Measurements from ENCODE around the gene FAM171A1.

The FAM171A1 gene

GRCh38 chr10:15201589-15202300, 169.3 kb downstream of the FAM171A1 start:
- DNase-seq: no peak

- no peak for DNase-seq
These were observed 170.5 kb downstream of the FAM171A1 start for GRCh38 chr10:15200626-15201025.

- no peak for DNase-seq
These were observed 173.2 kb downstream of the FAM171A1 start for GRCh38 chr10:15197911-15198310.

- DNase-seq: no peak
These were observed 173.8 kb downstream of the FAM171A1 start for GRCh38 chr10:15197276-15197675.

- no peak for DNase-seq
These were observed 174.9 kb downstream of the FAM171A1 start for GRCh38 chr10:15196021-15196834.

GRCh38 chr10:15189133-15189885, 181.8 kb downstream of the FAM171A1 start:
- peak; percentile 15 to 39 for DNase-seq

GRCh38 chr10:15188603-15189002, 182.5 kb downstream of the FAM171A1 start:
- no peak for DNase-seq

GRCh38 chr10:15183689-15184481, 187.2 kb downstream of the FAM171A1 start:
- DNase-seq: no peak

- no peak for DNase-seq
These were observed 188.4 kb downstream of the FAM171A1 start for GRCh38 chr10:15182540-15183207.

GRCh38 chr10:15181576-15182156, 189.4 kb downstream of the FAM171A1 start:
- no peak for DNase-seq

GRCh38 chr10:15180736-15181135, 190.4 kb downstream of the FAM171A1 start:
- DNase-seq: no peak

- DNase-seq: no peak
These were observed 194.8 kb downstream of the FAM171A1 start for GRCh38 chr10:15176269-15176668.

- DNase-seq: no peak
These were observed 195.5 kb downstream of the FAM171A1 start for GRCh38 chr10:15175587-15175986.

GRCh38 chr10:15172306-15172840, 198.7 kb downstream of the FAM171A1 start:
- DNase-seq: no peak

- peak in 1 of 2 experiments; percentile 13 for DNase-seq
These were observed 201.3 kb downstream of the FAM171A1 start for GRCh38 chr10:15169555-15170401.

GRCh38 chr10:15168786-15169554, 202.1 kb downstream of the FAM171A1 start:
- DNase-seq: peak; percentile 75 to 81

- DNase-seq: peak; percentile 75 to 81
These were observed 202.8 kb downstream of the FAM171A1 start, which contains the start of gene NMT2 for GRCh38 chr10:15168291-15168785. TSS of gene NMT2 (minus strand) at chr10:15168693. CDS start at chr10:15168612, 81 bp downstream.

- no peak for DNase-seq
These were observed 203.4 kb downstream of the FAM171A1 start for GRCh38 chr10:15167411-15168290.

Data from AML-193 (cell line).